ENCODE measurements around the gene HLA-DOB. TPM values are rescaled to one million over a fixed set of nuclear protein-coding genes. Genes with fewer than 3 reads are reported as not detected.

HLA-DOB gene
- total and polyA plus RNA-seq, 2 of the 13 experiments (the other 11 are each of a cell fraction or from before 2014, with no cell fraction given) = not detected

DNA sequence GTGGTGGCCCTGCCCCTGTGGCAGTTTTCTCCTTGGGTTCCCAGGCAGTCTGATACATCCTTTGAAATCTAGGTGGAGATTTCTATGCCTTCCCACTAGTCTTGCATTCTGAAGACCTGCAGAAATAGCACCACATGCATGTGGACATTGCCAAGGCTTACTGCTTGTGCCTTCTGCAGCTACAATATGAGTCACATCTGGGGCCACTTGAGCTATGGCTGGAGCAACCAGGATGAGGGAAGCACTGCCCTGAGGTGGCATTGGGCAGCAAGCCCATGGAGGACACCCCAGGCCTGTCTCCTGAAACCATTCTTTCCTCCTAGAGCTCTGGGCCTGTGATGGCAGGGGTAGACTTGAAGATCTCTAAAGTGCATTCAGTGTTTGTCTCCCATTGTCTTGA, 37.8 kb downstream of the HLA-DOB start:
- in situ Hi-C loops (cut with HindIII; ENCODE audit: extremely low pct_ligation_motif_present, low pct_unique_long_range_greater_than_20kb) = loop anchor here (25.0 kb wide), 1 partner anchor 692 kb away; no protein-coding TSS in a partner anchor

DNA sequence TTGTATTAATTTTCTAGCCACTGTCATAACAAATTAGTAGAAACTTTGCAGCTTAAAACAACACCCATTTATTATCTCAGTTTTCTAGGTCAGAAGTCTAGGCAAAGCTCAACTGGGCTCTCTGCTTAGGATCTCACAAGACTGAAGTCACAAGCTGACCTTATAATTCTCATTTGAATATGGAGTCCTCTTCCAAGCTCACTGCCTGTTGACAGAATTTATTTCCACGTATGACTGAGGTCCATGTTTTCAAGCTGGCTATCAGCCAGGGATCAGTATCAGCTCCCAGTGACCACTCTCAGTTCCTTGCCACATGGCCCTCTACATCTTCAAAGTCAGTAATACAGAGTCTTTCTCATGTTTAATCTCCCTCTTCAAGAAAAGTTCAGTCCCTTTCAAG, 41.7 kb downstream of the HLA-DOB start:
- ChIA-PET POLR2A (no interaction called here), CTCF (ENCODE audit: low intra/inter-chr PET ratio, low total read pairs) (no interaction called here)
- Histone ChIP-seq H3K27ac (ENCODE audit: extremely low read length, insufficient read depth, low read length) (no peak overlapping the region), H3K4me3 (replicated peaks in 1 of 3; ENCODE audit: insufficient read depth in 1 of 3, low read depth in 2 of 3, low read length in 3 of 3) (no peak overlapping the region), H3K9ac (ENCODE audit: insufficient read depth, low read depth, low read length) (no peak overlapping the region), H3K4me1 (ENCODE audit: insufficient read depth, low read length) (no peaks in the 10 kb centered on the region), H3K79me2 (ENCODE audit: insufficient read depth, low read length) (no peaks in the 10 kb centered on the region), H3K4me2 (ENCODE audit: low read depth, low read length) (no peak overlapping the region), H4K20me1 (ENCODE audit: insufficient read depth, low read length) (no peaks in the 10 kb centered on the region), H3K9me3 (ENCODE audit: low read length) (no peaks in the 10 kb centered on the region), H3K27me3 (ENCODE audit: control insufficient read depth in 1 of 2, insufficient read depth in 2 of 2, low read length in 2 of 2) (peaks cover 0 to 8% of the 10 kb centered on the region in 2 experiments; a peak in 2 of 5 replicates), H3K36me3 (replicated peaks in 1 of 2; ENCODE audit: control insufficient read depth in 1 of 2, insufficient read depth in 2 of 2, low read length in 2 of 2) (no peaks in the 10 kb centered on the region), H2AFZ (ENCODE audit: low read length) (no peak overlapping the region)
- ATAC-seq (no peak), FAIRE-seq (no peak), DNase-seq (ENCODE audit: low spot score) (no peak)
- intact Hi-C loops (cut with micrococcal nuclease; ENCODE audit: unreplicated experiment) = no loop called here
- TF ChIP-seq KDM3A (CRISPR knock-in tag; IDR thresholded peaks at IDR 0.05; ENCODE audit: low read depth) (no peak), MEIS2 (CRISPR knock-in tag; IDR thresholded peaks at IDR 0.05) (no peak), GFI1 (CRISPR knock-in tag; IDR thresholded peaks at IDR 0.05; ENCODE audit: borderline replicate concordance) (no peak), CEBPG (CRISPR knock-in tag; IDR thresholded peaks at IDR 0.05) (no peak), ZNF839 (CRISPR knock-in tag; IDR thresholded peaks at IDR 0.05; ENCODE audit: borderline replicate concordance) (no peak), RBFOX2 (IDR thresholded peaks at IDR 0.05; ENCODE audit: low read depth, low read length) (no peak)
- in situ Hi-C loops (cut with HindIII; ENCODE audit: extremely low pct_ligation_motif_present, low pct_unique_long_range_greater_than_20kb) = loop anchor here (25.0 kb wide), 1 partner anchor 688 kb away; no protein-coding TSS in a partner anchor
- BruUV-seq (replicated peaks) = no TSS peak
- 0% methylated on average over 1 of the region's 1 CpG for WGBS (ENCODE audit: low lambda C conversion rate)

More for the DNA sequence above, 37.8 kb downstream of the HLA-DOB start:
- H4K20me1 ChIP-seq (ENCODE audit: insufficient read depth, low read length) = no peaks in the 10 kb centered on the region
- H3K36me3 ChIP-seq (replicated peaks in 1 of 2; ENCODE audit: control insufficient read depth in 1 of 2, insufficient read depth in 2 of 2, low read length in 2 of 2) = no peaks in the 10 kb centered on the region
- intact Hi-C loops (cut with micrococcal nuclease; ENCODE audit: unreplicated experiment) = no loop called here
- H3K4me1 ChIP-seq (ENCODE audit: insufficient read depth, low read length) = no peaks in the 10 kb centered on the region
- H3K27ac ChIP-seq (ENCODE audit: extremely low read length, insufficient read depth, low read length) = no peak overlapping the region
- BruUV-seq (replicated peaks) = no TSS peak
- ATAC-seq (no peak), DNase-seq (ENCODE audit: low spot score) (no peak), FAIRE-seq (no peak)
- H3K79me2 ChIP-seq (ENCODE audit: insufficient read depth, low read length) = no peaks in the 10 kb centered on the region
- CTCF ChIA-PET (ENCODE audit: low intra/inter-chr PET ratio, low total read pairs) = no interaction called here
- peaks cover 0 to 4% of the 10 kb centered on the region in 2 experiments; a peak in 2 of 5 replicates for H3K27me3 ChIP-seq (ENCODE audit: control insufficient read depth in 1 of 2, insufficient read depth in 2 of 2, low read length in 2 of 2)
- TF ChIP-seq ZNF670 (CRISPR knock-in tag; IDR thresholded peaks at IDR 0.05; ENCODE audit: borderline replicate concordance) (no peak), FIP1L1 (IDR thresholded peaks at IDR 0.05; ENCODE audit: borderline replicate concordance, insufficient read depth, low read depth, low read length) (no peak), SP4 (CRISPR knock-in tag; IDR thresholded peaks at IDR 0.05) (no peak)
- H3K4me3 ChIP-seq (replicated peaks in 1 of 3; ENCODE audit: insufficient read depth in 1 of 3, low read depth in 2 of 3, low read length in 3 of 3) = no peak overlapping the region
- POLR2A ChIA-PET = no interaction called here
- H2AFZ ChIP-seq (ENCODE audit: low read length) = no peak overlapping the region
- no peak overlapping the region for H3K4me2 ChIP-seq (ENCODE audit: low read depth, low read length)
- H3K9ac ChIP-seq (ENCODE audit: insufficient read depth, low read depth, low read length) = no peak overlapping the region
- H3K9me3 ChIP-seq (ENCODE audit: low read length) = no peaks in the 10 kb centered on the region

All from HepG2 (cell line).